IMR-90 (cell line): ENCODE results near the gene SP8.

Experiments
- CEBPB ChIP-seq: IDR thresholded peaks from 2 replicates; pipeline ENCODE4 v1.6.1; 2012; ENCODE audit warnings: low read depth, low read length, improper control_type of control experiment
- CTCF ChIP-seq: conservative IDR thresholded peaks from 2 replicates; pipeline ENCODE4 v1.5.1; 2012; ENCODE audit warnings: mild to moderate bottlenecking, low read depth, low read length, improper control_type of control experiment
- MAFK ChIP-seq: IDR thresholded peaks from 2 replicates; pipeline ENCODE4 v1.6.1; 2012; ENCODE audit warnings: low read depth, low read length, improper control_type of control experiment
- POLR2A ChIP-seq: IDR thresholded peaks from 2 replicates; pipeline ENCODE4 v1.6.1; 2012; ENCODE audit warnings: mild to moderate bottlenecking, low read depth, low read length
- RAD21 ChIP-seq: IDR thresholded peaks from 2 replicates; pipeline ENCODE4 v1.6.1; 2012; ENCODE audit warnings: low read length, improper control_type of control experiment
- SMC3 ChIP-seq: fragments of 150-350 bp; IDR thresholded peaks from 2 replicates; pipeline ENCODE4 v1.6.1; 2016; ENCODE audit warnings: low read depth, mild to moderate bottlenecking, antibody characterized with exemption, low read length, moderate library complexity

- TF ChIP-seq SMC3 (no peak), CTCF (no peak), MAFK (no peak), RAD21 (no peak), CEBPB (no peak), POLR2A (no peak)
Measured at GRCh38 chr7:20747001-20747400, 39.7 kb downstream of the SP8 start.
